Keratinocyte (primary cell): ENCODE results near the gene MGRN1.

Source experiments
- CTCF ChIP-seq, 3 experiments: IDR thresholded peaks in 1 of 3; conservative IDR thresholded peaks in 1 of 3; optimal IDR thresholded peaks in 1 of 3; 2 replicates in 2 of 3; 3 replicates in 1 of 3; pipeline versions ENCODE3 to v1.5.1; 2011; ENCODE audit warnings: low read length in 3 of 3, mild to moderate bottlenecking in 3 of 3, moderate library complexity in 2 of 3, control low read depth in 1 of 3, inconsistent platforms in 1 of 3; ENCODE audit not compliant: insufficient read depth in 2 of 3; ENCODE audit errors: extremely low read depth in 1 of 3
- EZH2 ChIP-seq: IDR thresholded peaks from one replicate; pipeline ENCODE4 v1.6.1; 2012; ENCODE audit warnings: inconsistent platforms, mild to moderate bottlenecking, low read length, moderate library complexity

GRCh38 chr16:4612977-4613635, 11.5 kb upstream of the MGRN1 start:
- TF ChIP-seq CTCF (optimal IDR thresholded peaks at IDR 0.05 in 1 of 3, IDR thresholded peaks at IDR 0.05 in 1 of 3, conservative IDR thresholded peaks at IDR 0.05 in 1 of 3; ENCODE audit: extremely low read depth in 1 of 3, insufficient read depth in 2 of 3, low read length in 3 of 3) (no peak), EZH2 (no peak)
